Measurements from ENCODE around the gene ZNF57.
"Not testable (repeated sequence)": the region's sequence is repeated elsewhere in the genome, so short reads cannot be mapped to it uniquely, and the experiment has no call there.

ZNF57 gene

DNA sequence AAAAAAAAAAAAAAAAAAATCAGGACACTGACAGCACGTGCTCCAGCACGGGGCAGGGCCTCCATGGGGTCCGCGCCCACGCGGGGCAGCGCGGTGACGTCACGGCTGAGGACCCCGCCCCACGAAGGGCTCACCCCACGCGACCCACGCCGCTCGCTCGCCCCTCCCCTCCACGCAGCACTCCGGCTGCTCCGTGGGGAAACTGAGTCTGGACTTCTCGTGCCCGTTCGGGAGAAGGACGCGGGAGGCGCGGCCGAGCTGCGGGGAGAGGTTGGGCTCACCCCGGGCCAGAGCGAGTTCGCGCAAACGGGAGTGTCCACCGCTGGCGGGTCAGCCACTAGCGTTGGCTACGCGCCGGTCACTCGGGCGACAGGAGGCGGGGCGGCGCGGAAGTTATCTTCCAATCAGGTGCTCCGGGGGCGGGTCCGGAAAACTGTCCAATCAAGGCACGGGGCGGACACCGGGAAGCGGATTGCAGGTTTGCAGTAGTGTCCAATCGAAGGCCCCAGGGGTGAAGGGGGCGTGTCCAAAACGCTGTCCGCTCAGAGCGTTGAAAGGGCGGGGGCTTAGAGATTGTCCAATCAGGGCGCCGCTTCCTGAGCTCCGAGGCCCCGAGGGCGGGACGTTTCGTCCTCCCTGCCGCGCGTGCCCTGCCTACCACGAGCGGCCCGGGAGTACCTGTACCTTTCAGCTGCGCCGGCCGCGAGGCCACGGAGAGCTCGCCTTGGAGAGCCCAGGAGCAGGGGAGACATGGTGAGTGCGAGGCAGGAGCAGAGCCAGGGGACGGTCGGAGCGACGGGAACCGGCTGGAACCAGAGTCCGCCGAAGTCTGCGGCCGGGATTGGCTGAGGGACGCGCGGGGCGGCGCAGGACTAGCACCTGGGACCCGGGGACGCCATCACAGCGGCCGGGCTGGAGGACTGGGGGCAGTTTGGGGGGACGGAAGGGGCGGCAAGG lies at the start of gene ZNF57:
Gene ZNF57, plus strand, starts transcription at position 633 of the 957 bp plus-strand sequence. Its CDS starts 118 bp downstream, at position 751.
- peak; percentile 98 for DNase-seq

DNA sequence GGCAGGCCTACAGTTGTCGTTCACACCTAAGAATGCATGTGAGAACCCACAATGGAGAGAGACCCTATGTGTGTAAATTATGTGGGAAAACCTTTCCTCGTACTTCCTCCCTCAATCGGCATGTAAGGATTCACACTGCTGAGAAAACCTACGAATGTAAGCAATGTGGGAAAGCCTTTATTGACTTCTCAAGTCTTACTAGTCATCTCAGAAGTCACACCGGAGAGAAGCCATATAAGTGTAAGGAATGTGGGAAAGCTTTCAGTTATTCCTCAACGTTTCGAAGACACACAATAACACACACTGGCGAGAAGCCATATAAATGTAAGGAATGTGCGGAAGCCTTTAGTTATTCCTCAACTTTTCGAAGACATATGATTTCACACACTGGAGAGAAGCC lies 48.1 kb upstream of the ZNF57 start:
- DNase-seq: no peak

DNA sequence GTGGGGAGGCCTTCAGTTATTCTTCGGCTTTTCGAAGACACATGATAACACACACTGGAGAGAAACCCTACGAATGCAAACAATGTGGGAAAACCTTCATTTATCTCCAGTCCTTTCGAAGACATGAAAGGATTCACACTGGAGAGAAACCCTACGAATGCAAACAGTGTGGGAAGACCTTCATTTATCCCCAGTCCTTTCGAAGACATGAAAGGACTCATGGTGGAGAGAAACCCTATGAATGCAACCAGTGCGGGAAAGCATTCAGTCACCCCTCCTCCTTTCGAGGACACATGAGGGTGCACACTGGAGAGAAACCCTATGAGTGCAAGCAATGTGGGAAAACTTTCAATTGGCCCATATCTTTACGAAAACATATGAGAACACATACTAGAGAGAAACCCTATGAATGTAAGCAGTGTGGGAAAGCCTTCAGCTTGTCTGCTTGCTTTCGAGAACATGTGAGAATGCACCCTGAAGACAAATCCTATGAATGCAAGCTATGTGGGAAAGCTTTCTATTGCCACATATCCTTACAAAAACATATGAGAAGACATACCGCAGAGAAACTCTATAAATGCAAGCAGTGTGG lies 47.6 kb upstream of the ZNF57 start:
- no peak for DNase-seq

DNA sequence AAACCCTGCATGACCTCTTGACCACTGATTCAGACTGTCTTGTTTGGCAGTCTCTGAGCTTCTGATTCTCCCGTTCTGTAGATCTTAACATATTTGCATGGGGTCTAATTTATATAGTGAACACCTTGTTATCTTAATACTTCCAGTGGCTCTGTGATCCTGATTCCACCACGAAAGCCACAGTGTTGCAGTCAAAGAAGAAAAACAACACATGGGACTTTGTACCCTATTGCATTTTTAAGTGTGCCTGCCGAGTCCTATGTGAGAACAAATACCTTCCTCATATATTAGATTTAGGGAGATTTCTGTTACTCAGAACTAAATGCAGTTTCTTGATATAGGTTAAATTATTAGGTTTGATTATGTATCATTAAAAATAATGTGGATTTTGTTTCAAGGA lies 45.9 kb upstream of the ZNF57 start:
- DNase-seq: no peak

DNA sequence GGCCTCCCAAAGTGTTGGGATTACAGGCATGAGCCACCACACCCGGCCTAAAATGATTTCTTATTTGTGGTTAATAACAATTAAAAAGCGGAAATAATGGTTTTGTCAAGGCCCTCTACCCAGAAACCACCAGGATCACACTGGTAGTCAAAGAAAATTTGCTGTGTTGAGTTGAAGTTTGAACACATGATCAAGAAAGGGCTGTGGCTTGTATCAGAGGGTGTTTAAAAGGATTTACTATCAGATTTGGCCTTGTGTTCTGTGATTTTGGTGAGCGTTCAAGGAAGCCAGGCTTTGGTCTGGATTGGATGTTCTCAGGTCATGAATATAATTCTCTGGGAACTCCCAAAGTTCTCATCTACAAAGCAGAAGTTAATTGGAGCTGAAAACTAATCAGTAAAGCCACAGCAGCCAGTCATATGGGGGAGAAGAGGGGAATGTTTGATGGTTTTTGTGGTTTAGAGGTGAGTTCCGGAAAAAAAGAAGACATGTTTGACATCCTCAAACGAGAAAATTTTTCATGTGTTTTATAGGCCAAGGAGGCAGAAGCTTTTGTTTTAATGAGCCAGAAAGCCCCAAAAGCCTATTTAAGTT lies 44.2 kb upstream of the ZNF57 start:
- no peak for DNase-seq

DNA sequence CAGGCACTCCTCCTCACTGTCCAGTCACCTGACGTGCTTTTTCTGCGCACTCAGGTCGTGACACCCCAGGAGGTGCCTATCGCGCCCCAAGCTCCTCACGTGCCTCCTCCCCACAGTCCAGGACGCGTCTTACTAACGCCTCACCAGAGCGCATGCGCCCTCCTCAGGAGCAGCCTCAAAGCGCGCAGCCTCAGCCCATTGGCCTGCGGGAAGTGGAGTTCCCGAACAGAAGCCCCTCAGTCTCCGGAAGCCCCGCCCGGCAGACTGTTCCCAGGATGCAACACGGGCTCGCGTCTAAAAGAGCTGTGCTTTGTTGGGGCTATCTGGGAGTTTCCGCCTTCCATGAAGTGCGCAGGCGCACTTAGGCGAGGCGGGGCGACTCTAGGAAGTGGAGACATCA lies 41.9 kb upstream of the ZNF57 start:
- no peak for DNase-seq

DNA sequence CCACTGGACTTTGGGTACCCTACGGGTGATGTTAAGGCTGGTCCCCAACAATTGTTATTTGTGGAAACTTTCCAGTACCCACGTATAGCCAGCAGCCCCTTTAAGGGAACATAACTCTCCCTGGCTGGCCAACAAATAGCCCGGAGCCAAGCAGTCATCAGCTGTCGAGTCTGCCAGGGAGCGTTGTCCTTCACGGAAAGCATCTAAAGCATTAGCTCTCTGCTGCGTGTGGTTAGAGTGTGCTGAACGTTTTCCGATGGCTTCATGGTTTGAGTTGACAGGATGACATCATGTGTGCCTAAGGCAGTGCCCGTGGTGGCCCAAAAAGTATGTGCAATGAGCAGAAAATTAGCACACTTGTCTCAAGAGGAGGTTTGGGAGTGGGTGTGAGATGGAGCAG lies 36.9 kb upstream of the ZNF57 start:
- DNase-seq: no peak

DNA sequence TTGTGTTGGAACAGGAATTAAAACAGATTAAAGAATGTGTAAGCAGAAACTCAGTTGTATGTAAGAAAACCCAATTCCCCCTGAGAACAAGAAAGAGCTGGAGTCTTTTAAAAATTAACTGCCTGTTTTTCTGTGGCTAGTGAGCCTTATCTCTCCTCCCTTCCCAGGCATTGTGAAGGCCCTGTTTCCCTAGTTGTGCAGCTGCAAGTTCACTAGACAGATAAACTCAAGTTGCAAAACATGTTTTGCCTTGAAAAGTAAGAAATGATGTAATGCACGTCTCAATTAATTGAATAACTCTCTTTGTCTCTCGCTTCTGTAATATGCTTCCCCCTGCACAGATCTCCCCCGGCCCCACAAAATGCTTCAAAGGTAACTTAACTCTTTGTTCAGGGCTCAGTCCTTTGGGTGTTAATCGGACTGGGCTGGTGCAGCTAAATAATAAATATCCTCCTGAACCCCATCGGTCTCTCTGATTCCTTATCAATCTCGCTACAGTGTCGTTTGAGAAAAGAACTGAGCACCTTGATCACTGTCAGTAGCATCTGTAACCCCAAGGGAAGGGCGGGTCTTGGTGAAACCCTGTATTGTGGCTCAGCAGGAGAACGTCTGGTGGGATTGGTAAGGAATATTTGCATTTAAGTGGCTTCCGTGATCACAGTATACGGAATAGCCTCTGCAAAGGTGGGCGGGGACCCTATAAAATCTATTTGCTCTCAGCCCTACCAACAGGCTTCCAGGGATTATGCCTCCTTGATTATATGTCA lies 35.2 kb upstream of the ZNF57 start:
- DNase-seq: no peak

DNA sequence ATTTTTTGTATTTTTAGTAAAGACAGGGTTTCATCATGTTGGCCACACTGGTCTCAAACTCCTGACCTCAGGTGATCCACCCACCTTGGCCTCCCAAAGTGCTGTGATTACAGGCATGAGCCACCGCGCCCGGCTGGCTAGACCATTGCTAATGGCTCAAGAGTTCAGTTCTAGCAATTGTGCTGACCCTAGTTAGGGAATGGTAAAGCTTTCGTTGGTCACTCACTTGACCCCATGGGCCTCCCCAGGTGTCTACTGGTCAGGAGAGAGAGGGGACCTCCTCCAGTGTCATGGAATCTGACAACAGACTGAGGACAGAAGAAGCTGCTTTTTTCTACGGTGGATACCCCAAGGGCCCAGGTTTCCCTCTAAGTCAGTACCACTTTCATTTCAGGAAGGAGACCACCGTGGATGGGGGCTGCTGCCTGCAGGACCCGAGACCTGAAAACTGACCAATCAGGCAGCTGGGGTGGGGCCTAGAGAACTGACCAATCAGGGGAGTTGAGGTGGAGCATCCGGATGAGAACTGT lies 34.2 kb upstream of the ZNF57 start:
- DNase-seq: no peak

DNA sequence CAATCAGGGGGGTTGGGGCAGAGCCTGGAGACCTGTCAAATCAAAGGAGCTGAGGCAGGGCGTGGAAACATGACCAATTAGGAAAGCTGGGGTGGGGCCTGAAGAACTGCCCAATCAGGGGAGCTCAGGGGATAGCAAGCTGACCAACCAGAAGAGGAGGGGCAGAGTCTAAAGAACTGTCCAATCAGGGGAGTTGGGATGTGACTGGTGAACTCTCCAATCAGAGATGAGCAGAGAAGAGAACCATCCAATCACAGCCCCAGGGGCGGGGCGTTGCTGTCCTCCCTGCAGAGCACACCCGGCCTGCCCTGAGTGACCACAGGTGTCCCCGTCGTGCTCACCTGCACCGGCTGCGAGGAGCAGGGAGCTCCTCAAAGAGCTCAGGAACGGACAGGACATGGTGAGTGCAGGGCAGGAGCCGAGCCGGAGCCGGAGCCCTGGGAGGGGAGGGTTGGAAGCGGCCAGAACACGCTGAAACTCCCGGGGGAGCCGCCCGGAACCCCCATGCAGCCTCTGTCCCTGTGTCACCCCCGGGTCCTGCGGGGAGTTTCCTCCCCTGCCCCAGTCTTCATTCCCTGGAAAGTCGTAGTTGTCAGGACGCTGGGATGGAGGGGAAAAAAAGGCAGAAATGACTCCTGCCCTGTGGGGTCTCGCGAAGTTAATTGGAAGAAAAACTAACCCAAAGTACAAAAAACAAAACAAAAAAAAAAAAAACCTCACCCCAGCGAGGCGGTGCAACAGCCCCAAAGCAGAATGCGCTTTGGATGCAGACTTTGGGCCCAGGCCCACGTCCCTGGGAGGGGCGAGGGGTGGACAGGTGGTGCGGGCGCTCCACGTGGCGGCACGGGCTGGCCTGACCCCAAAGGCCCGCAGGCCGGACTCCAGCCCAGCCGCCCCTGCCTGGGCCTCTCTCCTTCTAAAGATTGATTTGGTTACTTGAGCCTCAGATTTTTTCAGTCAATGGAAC lies 33.4 kb upstream of the ZNF57 start, which contains the start of gene ZNF556:
Gene ZNF556, plus strand, starts transcription at position 311 of the 967 bp plus-strand sequence. Its CDS starts 87 bp downstream, at position 398.
- peak; percentile 95 for DNase-seq

DNA sequence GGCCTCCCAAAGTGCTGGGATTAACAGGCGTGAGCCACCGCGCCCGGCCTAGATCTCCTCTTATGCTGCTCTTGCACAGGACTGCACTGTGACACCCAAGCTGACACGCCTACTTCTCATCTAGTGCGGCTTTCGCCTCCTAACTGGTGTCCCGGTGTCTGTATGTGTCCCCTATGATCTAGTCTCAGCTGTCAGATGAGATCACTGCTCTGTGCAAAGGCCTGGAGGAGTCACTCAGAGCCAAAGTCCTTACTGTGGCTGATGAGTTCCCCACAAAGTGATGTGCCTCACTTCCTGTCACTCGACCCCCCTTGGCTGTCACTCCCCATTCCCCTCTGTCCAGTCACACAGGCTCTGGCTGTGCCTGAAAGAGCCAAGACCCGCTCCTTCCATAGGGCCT lies 31.1 kb upstream of the ZNF57 start:
- no peak for DNase-seq

DNA sequence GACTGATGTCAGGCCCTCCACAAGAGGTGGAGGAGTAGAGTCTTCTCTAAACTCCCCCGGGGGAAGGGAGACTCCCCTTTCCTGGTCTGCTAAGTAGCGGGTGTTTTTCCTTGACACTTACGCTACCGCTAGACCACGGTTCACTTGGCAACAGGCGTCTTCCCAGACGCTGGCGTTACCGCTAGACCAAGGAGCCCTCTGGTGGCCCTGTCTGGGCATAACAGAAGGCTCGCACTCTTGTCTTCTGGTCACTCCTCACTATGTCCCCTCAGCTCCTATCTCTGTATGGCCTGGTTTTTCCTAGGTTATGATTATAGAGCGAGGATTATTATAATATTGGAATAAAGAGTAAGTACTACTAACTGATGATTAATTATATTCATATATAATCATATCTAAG lies 28.6 kb upstream of the ZNF57 start:
- not testable (repeated sequence) for DNase-seq

DNA sequence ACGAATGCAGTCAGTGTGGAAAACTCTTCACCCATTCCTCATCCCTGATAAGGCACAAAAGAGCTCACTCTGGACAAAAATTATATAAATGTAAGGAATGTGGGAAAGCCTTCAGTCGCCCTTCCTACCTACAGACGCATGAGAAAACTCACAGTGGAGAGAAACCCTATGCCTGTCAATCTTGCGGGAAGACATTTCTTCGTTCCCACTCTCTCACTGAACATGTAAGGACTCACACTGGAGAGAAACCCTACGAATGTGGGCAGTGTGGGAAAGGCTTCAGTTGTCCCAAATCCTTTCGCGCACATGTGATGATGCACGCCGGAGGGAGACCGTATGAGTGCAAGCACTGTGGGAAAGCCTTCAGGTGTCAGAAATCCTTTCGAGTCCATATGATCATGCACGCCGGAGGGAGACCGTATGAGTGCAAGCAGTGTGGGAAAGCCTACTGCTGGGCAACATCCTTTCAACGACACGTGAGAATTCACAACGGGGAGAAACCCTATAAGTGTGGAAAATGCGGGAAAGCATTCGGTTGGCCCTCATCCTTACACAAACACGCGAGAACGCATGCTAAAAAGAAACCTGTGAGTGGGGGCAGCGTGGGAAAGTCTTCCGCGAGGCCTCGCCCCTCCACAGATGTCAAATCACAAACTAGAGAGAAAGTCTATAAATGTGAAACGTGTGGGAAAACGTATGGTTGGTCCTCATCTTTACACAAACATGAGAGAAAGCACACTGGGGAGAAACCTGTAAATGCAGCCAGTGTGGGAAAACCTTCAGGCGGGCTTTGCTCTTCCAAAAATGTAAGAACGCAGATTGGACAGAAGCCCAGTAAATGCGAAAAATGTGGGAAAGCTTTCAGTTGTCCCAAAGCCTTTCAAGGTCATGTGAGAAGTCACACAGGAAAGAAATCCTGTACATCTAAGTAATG lies 23.1 kb upstream of the ZNF57 start:
- DNase-seq: no peak

DNA sequence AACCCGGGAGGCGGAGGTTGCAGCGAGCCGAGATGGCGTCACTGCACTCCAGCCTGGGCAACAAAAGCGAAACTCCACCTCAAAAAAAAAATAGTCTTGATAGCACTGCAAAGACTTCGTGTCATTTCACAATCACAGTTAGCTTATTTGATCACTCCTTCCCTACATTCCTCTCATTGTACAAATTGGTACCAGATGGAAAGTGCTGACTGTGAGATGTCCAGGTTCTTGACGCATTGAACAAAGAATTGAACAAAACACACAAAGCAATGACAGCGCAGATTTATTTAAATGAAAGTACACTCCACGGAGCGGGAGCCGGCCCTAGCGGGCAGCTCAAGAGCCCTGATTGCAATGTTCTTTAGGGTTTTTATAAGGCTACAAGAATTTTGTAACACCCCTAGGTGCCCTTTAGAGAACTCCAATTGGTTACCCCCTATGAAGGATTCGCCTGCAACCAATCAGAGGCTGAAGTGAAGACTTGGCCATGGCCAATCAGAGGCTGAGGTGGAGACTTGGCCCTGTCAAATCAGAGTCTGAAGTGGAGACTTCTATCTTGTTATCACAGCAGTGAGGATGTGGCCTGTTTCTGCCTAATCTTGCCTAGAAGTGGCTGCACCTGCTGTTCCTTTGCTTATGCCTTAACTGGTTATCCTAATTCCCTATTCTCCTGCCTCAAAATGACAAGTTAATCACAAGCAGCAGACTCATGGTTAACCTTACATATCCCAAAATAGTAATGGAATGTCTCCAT lies 16.9 kb upstream of the ZNF57 start:
- DNase-seq: no peak

DNA sequence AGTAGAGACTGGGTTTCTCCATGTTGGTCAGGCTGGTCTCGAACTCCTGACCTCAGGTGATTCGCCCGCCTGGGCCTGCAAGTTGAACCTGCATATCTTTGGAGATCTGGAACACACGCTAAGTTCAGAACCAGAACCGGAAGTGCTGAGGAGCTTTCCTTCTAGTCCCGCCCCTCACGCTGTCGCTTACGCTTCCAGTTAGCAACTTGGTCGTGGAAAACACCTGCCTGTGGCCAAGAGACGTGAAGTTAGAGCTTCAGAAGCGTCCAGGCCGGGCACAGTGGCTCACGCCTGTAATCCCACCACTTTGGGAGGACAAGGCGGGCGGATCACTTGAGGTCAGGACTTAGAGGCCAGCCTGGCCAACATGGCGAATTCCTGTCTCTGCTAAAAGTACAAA lies 15.0 kb upstream of the ZNF57 start:
- DNase-seq: no peak

DNA sequence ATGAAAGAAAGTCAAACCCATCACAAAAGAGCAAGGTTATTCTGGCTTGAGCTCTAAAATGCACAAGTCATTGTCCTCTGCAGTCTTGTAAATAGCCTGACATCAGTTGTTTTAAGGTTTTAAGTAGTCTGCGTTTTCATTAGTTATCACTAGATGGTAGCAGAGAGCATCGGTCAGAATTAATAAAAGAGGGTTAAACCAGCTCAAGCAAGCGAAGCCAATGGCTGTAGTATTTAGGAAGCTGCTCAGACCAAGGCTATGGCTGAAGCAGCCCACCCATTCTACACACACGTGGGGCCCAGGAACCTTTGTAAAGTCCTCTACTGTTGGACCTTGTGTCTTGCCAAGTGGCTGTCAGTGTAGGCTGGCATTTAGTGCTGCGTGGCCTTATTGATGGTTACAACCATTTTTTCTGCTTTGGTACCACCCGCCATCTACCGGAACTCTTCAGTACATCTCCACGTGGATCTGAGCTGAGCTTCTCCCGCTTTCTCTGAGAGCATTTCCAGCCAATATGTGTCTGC lies 13.3 kb upstream of the ZNF57 start:
- peak; percentile 12 for DNase-seq

DNA sequence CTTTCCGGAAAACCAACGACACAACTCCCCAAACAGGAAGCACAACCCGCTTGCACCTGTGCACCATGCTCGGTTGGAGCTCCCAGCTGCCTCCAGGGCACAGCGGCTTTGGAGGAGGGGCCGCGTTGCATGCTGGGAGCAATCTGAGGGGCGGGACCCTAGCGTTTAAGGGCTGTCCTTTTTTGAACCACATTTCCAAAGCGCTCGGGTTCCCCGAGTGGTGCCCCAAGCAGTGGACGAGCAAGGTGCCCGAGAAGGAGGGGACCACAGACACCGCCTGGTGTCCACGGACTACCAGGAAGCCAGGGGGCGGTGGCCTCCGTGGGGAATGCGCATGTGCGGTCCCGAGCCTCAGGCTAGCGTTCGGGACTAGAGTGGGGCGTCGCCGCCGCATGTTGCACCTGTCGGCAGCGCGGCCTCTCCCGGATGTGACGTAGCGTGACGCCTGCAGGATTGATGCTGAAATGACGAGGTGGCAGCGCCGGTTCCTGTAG lies 11.9 kb upstream of the ZNF57 start:
- DNase-seq: no peak

DNA sequence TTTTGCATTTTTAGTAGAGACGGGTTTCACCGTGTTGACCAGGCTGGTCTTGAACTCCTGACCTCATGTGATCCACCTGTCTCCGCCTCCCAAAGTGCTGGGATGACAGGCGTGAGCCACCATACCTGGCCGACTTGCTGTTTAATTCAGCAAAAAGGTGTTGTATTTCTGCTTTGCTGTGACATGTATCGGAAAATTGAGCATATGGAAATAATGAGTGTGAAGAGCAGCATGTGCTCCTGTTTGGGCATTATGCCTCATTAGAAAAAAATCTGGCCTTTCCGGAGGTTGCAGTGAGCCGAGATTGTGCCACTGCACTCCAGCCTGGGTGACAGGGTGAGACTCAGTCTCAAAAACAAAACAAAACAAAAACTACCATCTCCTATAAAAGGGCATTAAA lies 10.2 kb upstream of the ZNF57 start:
- DNase-seq: not testable (repeated sequence)

DNA sequence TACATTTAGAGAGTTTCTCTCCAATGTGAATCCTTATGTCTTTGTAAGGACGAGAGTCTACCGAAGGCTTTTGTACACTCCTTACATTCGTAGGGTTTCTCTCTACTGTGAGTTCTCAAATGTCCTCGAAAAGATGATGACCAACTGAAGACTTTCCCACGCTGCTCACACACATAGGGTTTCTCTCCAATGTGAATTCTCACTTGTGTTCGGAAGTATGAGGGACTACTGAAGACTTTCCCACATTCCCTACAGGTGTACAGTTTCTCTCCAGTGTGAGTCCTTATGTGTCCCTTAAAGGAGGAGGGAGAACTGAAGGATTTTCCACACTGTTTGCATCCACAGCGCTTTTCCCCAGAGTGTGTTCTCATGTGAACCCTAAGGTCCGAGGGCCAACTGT lies 4.0 kb upstream of the ZNF57 start:
- no peak for DNase-seq

Data from T1000 (cell line).